HUES48 (cell line): ENCODE data around the gene BCL2L14.

Source experiments
- H3K27ac ChIP-seq: one replicate; pipeline ENCODE4 v1.7.0; 2013; ENCODE audit warnings: low read depth, low read length, inconsistent platforms
- H3K27me3 ChIP-seq: 2 replicates; pipeline ENCODE4 v1.6.1; 2013; ENCODE audit warnings: mild to moderate bottlenecking, low read length; ENCODE audit not compliant: control insufficient read depth, insufficient read depth
- H3K36me3 ChIP-seq: 2 replicates; pipeline ENCODE4 v1.6.1; 2013; ENCODE audit warnings: low read length; ENCODE audit not compliant: control insufficient read depth, insufficient read depth
- H3K4me1 ChIP-seq: 2 replicates; pipeline ENCODE4 v1.6.1; 2013; ENCODE audit warnings: mild to moderate bottlenecking, low read length; ENCODE audit not compliant: control insufficient read depth, insufficient read depth
- H3K4me3 ChIP-seq: 2 replicates; pipeline ENCODE4 v1.5.1; 2013; ENCODE audit warnings: mild to moderate bottlenecking, low read depth, low read length
- H3K9ac ChIP-seq: 2 replicates; pipeline ENCODE4 v1.6.1; 2013; ENCODE audit warnings: mild to moderate bottlenecking, low read depth, low read length, moderate library complexity
- H3K9me3 ChIP-seq: 2 replicates; pipeline ENCODE4 v1.6.1; 2013; ENCODE audit warnings: low read length; ENCODE audit not compliant: control insufficient read depth, insufficient read depth

The BCL2L14 gene

GRCh38 chr12:12070674-12071656 lies at the start of gene BCL2L14:
Gene BCL2L14, plus strand, starts transcription at chr12:12070939. Its CDS starts 8,367 bp downstream, at chr12:12079306.
- H3K9ac ChIP-seq = no peak within 1 kb of the TSS
- H3K9me3 ChIP-seq = no peaks in the 10 kb centered on the region
- H3K36me3 ChIP-seq = no peaks in the 10 kb centered on the region
- peaks cover 14% of the 10 kb centered on the region for H3K4me1 ChIP-seq
- no peak within 1 kb of the TSS for H3K4me3 ChIP-seq
- H3K27me3 ChIP-seq = no peaks in the 10 kb centered on the region; the same call in 1 of the 2 replicates
- no peak within 1 kb of the TSS for H3K27ac ChIP-seq

GRCh38 chr12:12022306-12022936 lies 48.3 kb upstream of the BCL2L14 start:
- no peaks in the 10 kb centered on the region for H3K9me3 ChIP-seq
- H3K9ac ChIP-seq = no peak overlapping the region
- no peaks in the 10 kb centered on the region for H3K27me3 ChIP-seq
- H3K4me3 ChIP-seq = no peak overlapping the region
- H3K27ac ChIP-seq = no peak overlapping the region
- peaks cover 7% of the 10 kb centered on the region; the same call in 1 of the 2 replicates for H3K4me1 ChIP-seq
- no peaks in the 10 kb centered on the region for H3K36me3 ChIP-seq

GRCh38 chr12:12023456-12023855 lies 47.3 kb upstream of the BCL2L14 start:
- H3K9ac ChIP-seq = no peak overlapping the region
- H3K27me3 ChIP-seq = no peaks in the 10 kb centered on the region
- H3K4me3 ChIP-seq = no peak overlapping the region
- H3K36me3 ChIP-seq = no peaks in the 10 kb centered on the region
- no peak overlapping the region for H3K27ac ChIP-seq
- H3K4me1 ChIP-seq = no peaks in the 10 kb centered on the region
- H3K9me3 ChIP-seq = no peaks in the 10 kb centered on the region

GRCh38 chr12:12024911-12025682 lies 45.6 kb upstream of the BCL2L14 start:
- Histone ChIP-seq H3K27me3 (no peaks in the 10 kb centered on the region), H3K9me3 (no peaks in the 10 kb centered on the region), H3K9ac (no peak overlapping the region), H3K27ac (no peak overlapping the region), H3K4me1 (no peaks in the 10 kb centered on the region), H3K4me3 (no peak overlapping the region), H3K36me3 (no peaks in the 10 kb centered on the region)

GRCh38 chr12:12025799-12026386 lies 44.8 kb upstream of the BCL2L14 start:
- Histone ChIP-seq H3K9me3 (no peaks in the 10 kb centered on the region), H3K36me3 (no peaks in the 10 kb centered on the region), H3K27me3 (no peaks in the 10 kb centered on the region), H3K4me3 (no peak overlapping the region), H3K9ac (no peak overlapping the region), H3K4me1 (no peaks in the 10 kb centered on the region), H3K27ac (no peak overlapping the region)

GRCh38 chr12:12028668-12029402 lies 41.9 kb upstream of the BCL2L14 start:
- H3K36me3 ChIP-seq = no peaks in the 10 kb centered on the region
- no peaks in the 10 kb centered on the region for H3K9me3 ChIP-seq
- peaks cover 9% of the 10 kb centered on the region for H3K4me1 ChIP-seq
- no peak overlapping the region for H3K9ac ChIP-seq
- no peak overlapping the region for H3K27ac ChIP-seq
- H3K4me3 ChIP-seq = no peak overlapping the region
- H3K27me3 ChIP-seq = no peaks in the 10 kb centered on the region

- Histone ChIP-seq H3K9ac (no peak overlapping the region), H3K36me3 (no peaks in the 10 kb centered on the region), H3K4me3 (no peak overlapping the region), H3K27me3 (no peaks in the 10 kb centered on the region), H3K9me3 (no peaks in the 10 kb centered on the region), H3K4me1 (peaks cover 9% of the 10 kb centered on the region), H3K27ac (no peak overlapping the region)
Measured at GRCh38 chr12:12029653-12030052, 41.1 kb upstream of the BCL2L14 start.

- Histone ChIP-seq H3K36me3 (no peaks in the 10 kb centered on the region), H3K27ac (no peak overlapping the region), H3K4me3 (no peak overlapping the region), H3K4me1 (peaks cover 9% of the 10 kb centered on the region), H3K9ac (no peak overlapping the region), H3K9me3 (no peaks in the 10 kb centered on the region), H3K27me3 (no peaks in the 10 kb centered on the region)
Measured at GRCh38 chr12:12032260-12032791, 38.4 kb upstream of the BCL2L14 start.

GRCh38 chr12:12032851-12033797 lies 37.6 kb upstream of the BCL2L14 start:
- peak overlapping the region; percentile 46 for H3K27ac ChIP-seq
- H3K27me3 ChIP-seq = no peaks in the 10 kb centered on the region
- peak overlapping the region; percentile 67 for H3K9ac ChIP-seq
- no peaks in the 10 kb centered on the region for H3K9me3 ChIP-seq
- no peaks in the 10 kb centered on the region for H3K36me3 ChIP-seq
- H3K4me1 ChIP-seq = peaks cover 9% of the 10 kb centered on the region
- H3K4me3 ChIP-seq = peak overlapping the region; percentile 57
